ENCODE results near the gene ERBB4. TPM values are rescaled to one million over a fixed set of nuclear protein-coding genes. Genes with fewer than 3 reads are reported as not detected.

The ERBB4 gene
- polyA plus RNA-seq, 2 of the 4 experiments (the other 2 are of a cell fraction): not detected

DNA sequence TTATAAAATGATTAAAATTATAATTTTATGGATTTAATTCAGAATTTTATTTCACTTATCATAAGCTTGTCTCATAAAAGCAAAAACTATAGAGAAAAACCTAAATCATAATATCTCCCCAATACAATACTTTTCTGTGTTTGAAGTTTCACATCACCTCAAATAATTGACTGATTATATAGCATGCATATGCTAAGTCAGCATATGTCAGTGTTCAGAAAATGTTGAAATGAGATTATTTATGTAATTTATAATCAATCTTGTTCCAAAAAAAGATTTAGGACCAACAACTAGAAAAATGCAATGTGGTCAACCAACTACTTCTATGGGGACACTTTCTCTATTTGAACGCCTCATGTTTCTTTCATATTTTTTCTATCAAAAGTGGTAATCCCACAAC is 1079.6 kb downstream of the ERBB4 start:
- no peak for ATAC-seq
- TF ChIP-seq EHMT2 (IDR thresholded peaks at IDR 0.05; ENCODE audit: low read depth) (no peak), MAFK (IDR thresholded peaks at IDR 0.05; ENCODE audit: partially characterized antibody) (peak; percentile 55)
- Histone ChIP-seq H3K9me3 (no peaks in the 10 kb centered on the region), H3K4me2 (no peak overlapping the region), H3K4me3 (no peak overlapping the region), H3K4me1 (no peaks in the 10 kb centered on the region), H3K27ac (no peak overlapping the region)
- WGBS (ENCODE audit: missing lambda C conversion rate): 86% methylated on average over 1 of the region's 1 CpG
- ChIA-PET CTCF (no interaction called here), POLR2A (no interaction called here)
- no peak for DNase-seq (ENCODE audit: low read depth in 1 of 2, low spot score in 1 of 2)
- FAIRE-seq: no peak

DNA sequence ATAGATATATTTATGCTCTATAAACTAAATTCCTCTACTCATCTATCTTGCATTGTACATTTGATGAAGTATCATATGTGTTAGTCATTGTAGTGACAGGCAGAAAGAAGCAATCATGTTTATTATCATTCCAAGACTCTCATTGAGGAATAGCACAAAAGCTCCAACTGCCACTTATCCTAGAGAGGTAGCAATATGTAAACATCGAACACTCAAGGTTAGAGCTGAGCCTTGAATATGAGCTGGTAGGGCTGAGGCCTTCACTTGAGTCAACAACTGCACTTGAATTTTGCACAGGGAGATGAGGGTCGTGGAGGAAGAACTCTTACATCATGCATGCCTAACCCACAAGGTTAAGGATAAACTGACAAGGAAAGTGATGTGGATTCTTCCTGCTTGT is 1081.3 kb downstream of the ERBB4 start:
- TF ChIP-seq TP53 (CRISPR knock-in tag; IDR thresholded peaks at IDR 0.05) (no peak), FOSB (CRISPR knock-in tag; IDR thresholded peaks at IDR 0.05) (no peak), RFX5 (IDR thresholded peaks at IDR 0.05) (no peak), RCOR1 (IDR thresholded peaks at IDR 0.05; ENCODE audit: low read depth, low read length) (no peak), RARB (CRISPR knock-in tag; IDR thresholded peaks at IDR 0.05) (no peak), RNF2 (IDR thresholded peaks at IDR 0.05; ENCODE audit: borderline replicate concordance, low read depth) (no peak), SREBF2 (IDR thresholded peaks at IDR 0.05) (no peak)
- TF ChIP-seq, protein P1, sequence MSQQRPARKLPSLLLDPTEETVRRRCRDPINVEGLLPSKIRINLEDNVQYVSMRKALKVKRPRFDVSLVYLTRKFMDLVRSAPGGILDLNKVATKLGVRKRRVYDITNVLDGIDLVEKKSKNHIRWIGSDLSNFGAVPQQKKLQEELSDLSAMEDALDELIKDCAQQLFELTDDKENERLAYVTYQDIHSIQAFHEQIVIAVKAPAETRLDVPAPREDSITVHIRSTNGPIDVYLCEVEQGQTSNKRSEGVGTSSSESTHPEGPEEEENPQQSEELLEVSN (IDR thresholded peaks at IDR 0.05; ENCODE audit: borderline replicate concordance, low read depth): no peak
- ChIA-PET POLR2A (no interaction called here), CTCF (no interaction called here)
- no peak for ATAC-seq
- Histone ChIP-seq H3K27ac (no peak overlapping the region), H3K4me3 (no peak overlapping the region), H3K4me1 (no peaks in the 10 kb centered on the region), H3K9me3 (no peaks in the 10 kb centered on the region), H3K4me2 (no peak overlapping the region)
- DNase-seq (ENCODE audit: low read depth in 1 of 2, low spot score in 1 of 2): no peak
- 12% methylated on average over 2 of the region's 2 CpGs for WGBS (ENCODE audit: missing lambda C conversion rate)
- FAIRE-seq: no peak

DNA sequence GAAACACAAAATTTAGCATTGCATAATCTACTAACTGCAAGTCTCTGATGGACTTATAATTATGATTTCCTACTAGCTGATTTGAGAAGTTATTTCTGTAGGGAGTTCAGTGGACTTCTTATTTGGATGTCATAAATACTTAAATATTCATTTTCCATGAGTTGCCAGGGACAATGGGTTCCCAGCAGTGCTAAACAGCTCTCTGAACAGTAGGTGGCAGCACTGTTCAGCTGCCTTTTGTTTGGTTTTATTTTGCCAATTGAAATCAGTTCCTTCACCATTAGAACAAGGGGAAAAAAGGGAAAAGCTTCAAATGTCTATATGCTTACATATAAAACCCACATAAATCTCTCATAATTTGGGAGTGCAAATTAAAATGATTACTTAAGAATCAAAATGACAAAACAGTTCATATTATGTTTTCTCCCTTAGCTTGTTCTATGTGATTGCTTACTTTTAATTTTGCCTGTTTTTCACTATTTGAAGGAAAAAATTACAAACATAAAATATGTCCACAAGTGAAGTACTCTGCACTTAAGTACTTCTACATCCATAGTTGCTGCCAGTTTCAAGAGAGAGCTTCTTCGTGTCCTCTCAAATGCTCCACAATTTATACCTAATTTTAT is 1083.3 kb downstream of the ERBB4 start:
- no peak for FAIRE-seq
- peak; percentile 74 to 81; a peak in 5 of 6 replicates for ATAC-seq

DNA sequence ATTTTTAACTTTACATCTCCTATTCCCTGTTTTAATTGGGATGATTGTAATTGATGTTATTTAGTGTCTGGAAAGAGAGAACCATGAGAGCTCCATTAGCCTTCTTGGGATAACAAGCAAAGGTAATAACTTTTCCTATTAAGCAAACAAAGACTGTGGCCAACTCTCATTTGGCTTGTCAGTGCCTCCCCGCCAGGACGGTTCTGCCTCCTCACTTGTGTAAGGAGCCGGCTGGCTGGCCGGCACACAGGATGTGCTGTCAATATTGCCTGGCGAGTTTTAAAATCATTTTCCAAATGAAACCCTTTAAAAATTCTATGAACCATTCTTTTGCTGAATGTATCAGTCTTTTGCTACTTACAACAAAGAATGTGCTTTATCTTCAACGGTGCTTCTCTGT is 1083.9 kb downstream of the ERBB4 start:
- Histone ChIP-seq H3K4me2 (no peak overlapping the region), H3K4me1 (no peaks in the 10 kb centered on the region), H3K27ac (no peak overlapping the region), H3K9me3 (no peaks in the 10 kb centered on the region), H3K4me3 (no peak overlapping the region)
- ChIA-PET POLR2A (no interaction called here), CTCF (interaction anchor here (0.7 to 2.5 kb wide), 11 partner anchors 8 to 1113 kb away, joined by 3 to 11 read pairs (median 4); no protein-coding TSS in a partner anchor)
- 37% methylated on average over 6 of the region's 6 CpGs for whole genome bisulfite sequencing (ENCODE audit: missing lambda C conversion rate)
- no peak for ATAC-seq
- no peak for DNase-seq (ENCODE audit: low read depth in 1 of 2, low spot score in 1 of 2)
- FAIRE-seq: no peak
- TF ChIP-seq NFE2L2 (conservative IDR thresholded peaks at IDR 0.05; ENCODE audit: low read length): no peak
- no peak for TF ChIP-seq MYC (IDR thresholded peaks at IDR 0.05; ENCODE audit: borderline replicate concordance, low read length)
- TF ChIP-seq CBX2 (IDR thresholded peaks at IDR 0.05; ENCODE audit: borderline replicate concordance, low read depth): no peak
- no peak for TF ChIP-seq NPAS2 (CRISPR knock-in tag; IDR thresholded peaks at IDR 0.05; ENCODE audit: borderline replicate concordance)
- no peak for TF ChIP-seq CBX8 (IDR thresholded peaks at IDR 0.05)
- TF ChIP-seq RFX5 (IDR thresholded peaks at IDR 0.05): no peak
- TF ChIP-seq, protein P2, sequence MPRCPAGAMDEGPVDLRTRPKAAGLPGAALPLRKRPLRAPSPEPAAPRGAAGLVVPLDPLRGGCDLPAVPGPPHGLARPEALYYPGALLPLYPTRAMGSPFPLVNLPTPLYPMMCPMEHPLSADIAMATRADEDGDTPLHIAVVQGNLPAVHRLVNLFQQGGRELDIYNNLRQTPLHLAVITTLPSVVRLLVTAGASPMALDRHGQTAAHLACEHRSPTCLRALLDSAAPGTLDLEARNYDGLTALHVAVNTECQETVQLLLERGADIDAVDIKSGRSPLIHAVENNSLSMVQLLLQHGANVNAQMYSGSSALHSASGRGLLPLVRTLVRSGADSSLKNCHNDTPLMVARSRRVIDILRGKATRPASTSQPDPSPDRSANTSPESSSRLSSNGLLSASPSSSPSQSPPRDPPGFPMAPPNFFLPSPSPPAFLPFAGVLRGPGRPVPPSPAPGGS (IDR thresholded peaks at IDR 0.05): no peak
- no peak for TF ChIP-seq ZFP36 (IDR thresholded peaks at IDR 0.05; ENCODE audit: borderline replicate concordance, partially characterized antibody)
- no peak for TF ChIP-seq ESRRA (IDR thresholded peaks at IDR 0.05; ENCODE audit: borderline replicate concordance, low read length)
- no peak for TF ChIP-seq CHD4 (IDR thresholded peaks at IDR 0.05; ENCODE audit: borderline replicate concordance)
- TF ChIP-seq ZC3H11A (IDR thresholded peaks at IDR 0.05): no peak
- TF ChIP-seq, protein P3, sequence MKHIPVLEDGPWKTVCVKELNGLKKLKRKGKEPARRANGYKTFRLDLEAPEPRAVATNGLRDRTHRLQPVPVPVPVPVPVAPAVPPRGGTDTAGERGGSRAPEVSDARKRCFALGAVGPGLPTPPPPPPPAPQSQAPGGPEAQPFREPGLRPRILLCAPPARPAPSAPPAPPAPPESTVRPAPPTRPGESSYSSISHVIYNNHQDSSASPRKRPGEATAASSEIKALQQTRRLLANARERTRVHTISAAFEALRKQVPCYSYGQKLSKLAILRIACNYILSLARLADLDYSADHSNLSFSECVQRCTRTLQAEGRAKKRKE (CRISPR knock-in tag; IDR thresholded peaks at IDR 0.05; ENCODE audit: low read depth): no peak
- TF ChIP-seq ZNF302 (CRISPR knock-in tag; IDR thresholded peaks at IDR 0.05): no peak
- TF ChIP-seq MAZ (IDR thresholded peaks at IDR 0.05; ENCODE audit: borderline replicate concordance, low read depth, low read length): no peak
- no peak for TF ChIP-seq KDM1A (IDR thresholded peaks at IDR 0.05; ENCODE audit: low read depth)

More for the DNA sequence above, 1083.3 kb downstream of the ERBB4 start:
- DNase-seq (ENCODE audit: low read depth in 1 of 2, low spot score in 1 of 2): peak; percentile 14 to 44
- POLR2A ChIA-PET: no interaction called here
- no peaks in the 10 kb centered on the region for H3K4me1 ChIP-seq
- WGBS (ENCODE audit: missing lambda C conversion rate): 75% methylated on average over 1 of the region's 1 CpG
- no peak overlapping the region for H3K27ac ChIP-seq
- H3K4me3 ChIP-seq: no peak overlapping the region
- CTCF ChIA-PET: interaction anchor here (0.6 to 2.5 kb wide), 13 partner anchors 8 to 1188 kb away, joined by 3 to 11 read pairs (median 4); no protein-coding TSS in a partner anchor
- no peaks in the 10 kb centered on the region for H3K9me3 ChIP-seq
- TF ChIP-seq, protein P4, sequence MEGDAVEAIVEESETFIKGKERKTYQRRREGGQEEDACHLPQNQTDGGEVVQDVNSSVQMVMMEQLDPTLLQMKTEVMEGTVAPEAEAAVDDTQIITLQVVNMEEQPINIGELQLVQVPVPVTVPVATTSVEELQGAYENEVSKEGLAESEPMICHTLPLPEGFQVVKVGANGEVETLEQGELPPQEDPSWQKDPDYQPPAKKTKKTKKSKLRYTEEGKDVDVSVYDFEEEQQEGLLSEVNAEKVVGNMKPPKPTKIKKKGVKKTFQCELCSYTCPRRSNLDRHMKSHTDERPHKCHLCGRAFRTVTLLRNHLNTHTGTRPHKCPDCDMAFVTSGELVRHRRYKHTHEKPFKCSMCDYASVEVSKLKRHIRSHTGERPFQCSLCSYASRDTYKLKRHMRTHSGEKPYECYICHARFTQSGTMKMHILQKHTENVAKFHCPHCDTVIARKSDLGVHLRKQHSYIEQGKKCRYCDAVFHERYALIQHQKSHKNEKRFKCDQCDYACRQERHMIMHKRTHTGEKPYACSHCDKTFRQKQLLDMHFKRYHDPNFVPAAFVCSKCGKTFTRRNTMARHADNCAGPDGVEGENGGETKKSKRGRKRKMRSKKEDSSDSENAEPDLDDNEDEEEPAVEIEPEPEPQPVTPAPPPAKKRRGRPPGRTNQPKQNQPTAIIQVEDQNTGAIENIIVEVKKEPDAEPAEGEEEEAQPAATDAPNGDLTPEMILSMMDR (IDR thresholded peaks at IDR 0.05): peak; percentile 83
- peak; percentile 69 for TF ChIP-seq SMC3 (IDR thresholded peaks at IDR 0.05)
- TF ChIP-seq RAD21 (conservative IDR thresholded peaks at IDR 0.05 in 1 of 2, IDR thresholded peaks at IDR 0.05 in 1 of 2): peak; percentile 51 to 53; a peak in 4 of 5 replicates
- TF ChIP-seq SREBF2 (IDR thresholded peaks at IDR 0.05): no peak
- H3K4me2 ChIP-seq: no peak overlapping the region
